ENCODE measurements around the gene C1QTNF5.

Gene C1QTNF5

DNA sequence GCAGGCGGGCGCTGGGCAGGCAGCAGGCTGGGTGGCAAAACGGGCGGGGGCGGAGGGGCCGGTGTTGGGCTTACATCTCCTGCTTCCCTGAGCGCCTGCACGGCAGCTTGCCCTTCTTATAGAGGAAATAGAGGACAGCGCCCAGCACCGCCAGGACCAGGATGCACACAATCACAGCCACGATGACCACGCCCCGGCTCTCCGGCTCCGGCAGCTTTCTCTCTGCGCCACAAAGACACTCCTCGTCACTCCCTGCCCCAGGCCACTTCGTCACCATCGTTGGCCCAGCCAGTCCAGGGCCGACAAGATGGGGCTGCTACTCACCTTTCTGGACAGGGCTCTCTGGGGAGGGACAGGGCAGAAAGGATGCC lies 30.0 kb downstream of the C1QTNF5 start:
- H3K4me3 Mint-ChIP-seq: no peak overlapping the region
- H3K27me3 Mint-ChIP-seq: peaks cover 5% of the 10 kb centered on the region
- H3K36me3 Mint-ChIP-seq (ENCODE audit: low read depth): peaks cover 16% of the 10 kb centered on the region
- H3K4me1 Mint-ChIP-seq (ENCODE audit: low read depth): peaks cover 29% of the 10 kb centered on the region
- no peak for DNase-seq
- no peaks in the 10 kb centered on the region for H3K9me3 Mint-ChIP-seq
- H3K27ac Mint-ChIP-seq: no peak overlapping the region

GRCh38 chr11:119309953-119310681 lies 30.6 kb downstream of the C1QTNF5 start:
- Mint-ChIP-seq H3K36me3 (ENCODE audit: low read depth) (peaks cover 20% of the 10 kb centered on the region), H3K27ac (peak overlapping the region; percentile 28)

DNA sequence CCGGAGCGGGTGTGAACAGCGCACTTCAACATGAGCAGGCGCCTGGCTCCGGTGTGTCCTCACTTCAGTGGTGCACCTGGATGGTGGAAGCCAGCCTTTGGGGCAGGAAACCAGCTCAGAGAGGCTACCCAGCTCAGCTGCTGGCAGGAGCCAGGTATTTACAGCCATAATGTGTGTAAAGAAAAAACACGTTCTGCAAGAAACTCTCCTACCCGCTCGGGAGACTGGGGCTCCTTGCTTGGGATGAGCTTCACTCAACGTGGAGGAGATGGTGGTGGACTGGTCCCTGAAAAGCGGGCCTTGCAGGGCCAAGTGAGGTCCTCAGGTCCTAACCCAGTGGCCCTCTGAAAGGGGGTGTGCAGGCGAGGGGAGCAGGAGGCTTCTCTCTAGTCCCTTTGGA lies 31.3 kb downstream of the C1QTNF5 start:
- peaks cover 26% of the 10 kb centered on the region for H3K36me3 Mint-ChIP-seq (ENCODE audit: low read depth)
- DNase-seq: no peak
- H3K27ac Mint-ChIP-seq: no peak overlapping the region
- no peaks in the 10 kb centered on the region for H3K27me3 Mint-ChIP-seq
- peaks cover 29% of the 10 kb centered on the region for H3K4me1 Mint-ChIP-seq (ENCODE audit: low read depth)
- no peak overlapping the region for H3K4me3 Mint-ChIP-seq
- no peaks in the 10 kb centered on the region for H3K9me3 Mint-ChIP-seq

More at GRCh38 chr11:119309953-119310681, 30.6 kb downstream of the C1QTNF5 start:
- no peak for DNase-seq
- no peak overlapping the region for H3K4me3 Mint-ChIP-seq
- no peaks in the 10 kb centered on the region for H3K27me3 Mint-ChIP-seq
- H3K4me1 Mint-ChIP-seq (ENCODE audit: low read depth): peaks cover 29% of the 10 kb centered on the region
- no peaks in the 10 kb centered on the region for H3K9me3 Mint-ChIP-seq

- Mint-ChIP-seq H3K27me3 (no peaks in the 10 kb centered on the region), H3K9me3 (no peaks in the 10 kb centered on the region), H3K36me3 (ENCODE audit: low read depth) (peaks cover 41% of the 10 kb centered on the region), H3K27ac (no peak overlapping the region), H3K4me1 (ENCODE audit: low read depth) (peaks cover 32% of the 10 kb centered on the region), H3K4me3 (no peak overlapping the region)
- no peak for DNase-seq
Observed at GRCh38 chr11:119307974-119308373, 32.7 kb downstream of the C1QTNF5 start.

GRCh38 chr11:119307219-119307618 lies 33.5 kb downstream of the C1QTNF5 start:
- DNase-seq: no peak
- Mint-ChIP-seq H3K4me3 (no peak overlapping the region), H3K27me3 (no peaks in the 10 kb centered on the region), H3K4me1 (ENCODE audit: low read depth) (peaks cover 32% of the 10 kb centered on the region), H3K36me3 (ENCODE audit: low read depth) (peaks cover 48% of the 10 kb centered on the region), H3K27ac (peak overlapping the region; percentile 91), H3K9me3 (no peaks in the 10 kb centered on the region)

DNA sequence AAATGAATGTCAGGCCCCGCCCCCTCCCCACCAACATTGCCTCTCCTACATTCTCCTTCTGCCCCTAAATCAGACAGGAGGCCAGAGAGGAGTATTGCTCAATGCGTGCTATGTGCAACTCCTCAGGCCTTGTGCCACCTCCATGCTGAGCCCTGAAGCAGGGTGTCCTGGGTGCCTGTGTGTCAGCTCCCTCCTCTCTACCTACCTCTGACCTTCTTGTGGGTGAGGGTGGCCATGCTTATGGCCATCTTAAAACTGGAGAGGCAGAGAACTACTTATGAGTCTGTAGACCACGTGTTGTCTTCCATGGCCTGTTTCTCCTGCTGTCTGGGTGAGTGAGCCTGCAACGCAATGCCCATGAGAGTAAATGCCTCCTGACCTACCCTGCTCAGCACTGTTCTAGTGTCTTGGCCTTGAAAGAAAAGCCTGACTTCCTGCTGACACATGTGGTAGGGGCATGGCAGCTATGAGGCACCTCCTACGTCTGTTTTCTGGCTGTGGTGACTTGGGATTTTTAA lies 34.3 kb downstream of the C1QTNF5 start:
- H3K27ac Mint-ChIP-seq: peak overlapping the region; percentile 91
- H3K4me1 Mint-ChIP-seq (ENCODE audit: low read depth): peaks cover 32% of the 10 kb centered on the region
- peak overlapping the region; percentile 35 for H3K4me3 Mint-ChIP-seq
- peaks cover 56% of the 10 kb centered on the region for H3K36me3 Mint-ChIP-seq (ENCODE audit: low read depth)
- peak; percentile 58 for DNase-seq
- no peaks in the 10 kb centered on the region for H3K27me3 Mint-ChIP-seq
- H3K9me3 Mint-ChIP-seq: no peaks in the 10 kb centered on the region

DNA sequence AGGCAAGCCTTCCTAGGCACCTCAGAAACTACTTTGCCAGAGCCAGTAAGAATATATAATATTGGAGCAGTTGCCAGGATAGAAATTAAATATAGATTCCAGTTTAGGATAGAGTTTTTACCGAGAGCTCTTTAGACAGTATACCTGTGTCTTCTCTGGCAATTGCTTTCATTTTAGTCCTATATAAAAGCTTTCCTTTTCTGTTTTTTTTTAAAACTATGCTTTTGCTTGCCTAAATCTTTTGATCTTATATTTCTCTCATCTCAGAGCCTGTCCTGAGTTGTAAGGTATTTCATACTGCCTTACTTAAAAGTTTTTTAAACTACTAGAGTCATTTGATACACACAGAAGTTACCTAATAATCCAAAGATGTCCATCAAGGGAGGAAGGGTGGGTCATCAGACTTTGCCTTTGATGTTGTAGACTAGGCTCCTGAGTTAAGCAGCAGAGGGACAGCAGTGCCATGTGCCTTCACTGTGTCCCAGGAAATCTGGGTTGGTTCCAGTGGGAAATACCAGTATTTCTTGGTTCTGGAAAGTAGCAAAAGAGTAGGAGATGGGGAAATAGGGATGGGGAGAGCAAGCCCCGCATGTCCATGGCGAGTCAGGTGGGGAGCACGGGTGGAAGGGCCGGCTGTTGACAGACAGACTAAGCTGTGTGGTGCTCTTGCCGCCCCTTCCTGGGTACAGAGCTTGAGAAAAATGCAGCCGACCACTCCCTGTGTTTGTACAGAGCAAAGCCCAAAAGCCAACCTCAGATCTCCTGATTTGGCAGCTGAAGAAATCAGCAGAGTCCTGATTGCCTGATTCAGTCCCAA lies 34.9 kb downstream of the C1QTNF5 start:
- no peak for DNase-seq
- no peaks in the 10 kb centered on the region for H3K9me3 Mint-ChIP-seq
- peak overlapping the region; percentile 91 for H3K27ac Mint-ChIP-seq
- H3K4me1 Mint-ChIP-seq (ENCODE audit: low read depth): peaks cover 32% of the 10 kb centered on the region
- peak overlapping the region; percentile 35 for H3K4me3 Mint-ChIP-seq
- peaks cover 63% of the 10 kb centered on the region for H3K36me3 Mint-ChIP-seq (ENCODE audit: low read depth)
- no peaks in the 10 kb centered on the region for H3K27me3 Mint-ChIP-seq

DNA sequence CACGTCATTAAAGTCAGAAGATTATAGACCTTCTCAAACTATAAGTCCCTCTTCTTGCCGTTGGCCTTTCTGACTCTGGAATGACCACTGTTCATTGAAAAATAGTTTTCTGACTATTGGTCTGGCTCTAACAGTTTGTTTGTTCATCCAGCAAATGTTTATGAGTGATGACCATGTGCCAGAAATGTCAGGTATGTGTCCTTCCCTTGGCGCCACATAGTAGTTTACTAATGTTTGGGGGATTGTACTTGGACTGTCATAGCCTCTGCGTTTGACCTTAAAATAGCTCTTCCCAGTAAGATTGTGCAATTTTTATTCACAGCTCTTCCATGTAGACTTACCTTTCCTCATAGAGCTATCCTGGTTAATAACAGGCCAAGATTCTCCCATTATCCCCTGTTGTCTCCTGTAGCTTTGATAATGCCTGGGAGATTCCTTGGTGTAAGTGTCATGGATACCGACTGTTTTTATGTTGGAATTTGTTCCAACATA lies 37.4 kb downstream of the C1QTNF5 start:
- DNase-seq: no peak
- Mint-ChIP-seq H3K4me3 (no peak overlapping the region), H3K9me3 (no peaks in the 10 kb centered on the region), H3K27me3 (no peaks in the 10 kb centered on the region), H3K4me1 (ENCODE audit: low read depth) (peaks cover 32% of the 10 kb centered on the region), H3K36me3 (ENCODE audit: low read depth) (peaks cover 81% of the 10 kb centered on the region), H3K27ac (no peak overlapping the region)

GRCh38 chr11:119300198-119300964 lies 40.3 kb downstream of the C1QTNF5 start:
- Mint-ChIP-seq H3K36me3 (ENCODE audit: low read depth) (peaks cover 98% of the 10 kb centered on the region), H3K9me3 (no peaks in the 10 kb centered on the region), H3K27ac (no peak overlapping the region), H3K27me3 (no peaks in the 10 kb centered on the region), H3K4me1 (ENCODE audit: low read depth) (peaks cover 11% of the 10 kb centered on the region), H3K4me3 (no peak overlapping the region)
- no peak for DNase-seq

DNA sequence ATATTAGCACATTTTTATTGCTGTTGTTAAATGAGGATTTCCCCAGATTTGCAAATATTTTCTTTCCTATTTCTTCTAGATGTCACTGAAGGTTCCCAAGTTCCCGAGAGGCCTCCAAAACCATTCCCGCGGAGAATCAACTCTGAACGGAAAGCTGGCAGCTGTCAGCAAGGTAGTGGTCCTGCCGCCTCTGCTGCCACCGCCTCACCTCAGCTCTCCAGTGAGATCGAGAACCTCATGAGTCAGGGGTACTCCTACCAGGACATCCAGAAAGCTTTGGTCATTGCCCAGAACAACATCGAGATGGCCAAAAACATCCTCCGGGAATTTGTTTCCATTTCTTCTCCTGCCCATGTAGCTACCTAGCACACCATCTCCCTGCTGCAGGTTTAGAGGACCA lies 41.3 kb downstream of the C1QTNF5 start:
- no peaks in the 10 kb centered on the region for H3K27me3 Mint-ChIP-seq
- H3K27ac Mint-ChIP-seq: no peak overlapping the region
- H3K9me3 Mint-ChIP-seq: no peaks in the 10 kb centered on the region
- peaks cover 96% of the 10 kb centered on the region for H3K36me3 Mint-ChIP-seq (ENCODE audit: low read depth)
- no peak for DNase-seq
- H3K4me1 Mint-ChIP-seq (ENCODE audit: low read depth): peaks cover 3% of the 10 kb centered on the region
- H3K4me3 Mint-ChIP-seq: no peak overlapping the region

- Mint-ChIP-seq H3K4me1 (ENCODE audit: low read depth) (no peaks in the 10 kb centered on the region), H3K36me3 (ENCODE audit: low read depth) (peaks cover 91% of the 10 kb centered on the region), H3K27ac (no peak overlapping the region), H3K27me3 (no peaks in the 10 kb centered on the region), H3K9me3 (no peaks in the 10 kb centered on the region), H3K4me3 (no peak overlapping the region)
- no peak for DNase-seq
Observed at GRCh38 chr11:119298726-119299125, 42.0 kb downstream of the C1QTNF5 start.

- no peaks in the 10 kb centered on the region for H3K9me3 Mint-ChIP-seq
- peaks cover 88% of the 10 kb centered on the region for H3K36me3 Mint-ChIP-seq (ENCODE audit: low read depth)
- H3K4me3 Mint-ChIP-seq: no peak overlapping the region
- no peaks in the 10 kb centered on the region for H3K27me3 Mint-ChIP-seq
- DNase-seq: no peak
- H3K4me1 Mint-ChIP-seq (ENCODE audit: low read depth): no peaks in the 10 kb centered on the region
- H3K27ac Mint-ChIP-seq: no peak overlapping the region
Observed at GRCh38 chr11:119297938-119298337, 42.7 kb downstream of the C1QTNF5 start.

DNA sequence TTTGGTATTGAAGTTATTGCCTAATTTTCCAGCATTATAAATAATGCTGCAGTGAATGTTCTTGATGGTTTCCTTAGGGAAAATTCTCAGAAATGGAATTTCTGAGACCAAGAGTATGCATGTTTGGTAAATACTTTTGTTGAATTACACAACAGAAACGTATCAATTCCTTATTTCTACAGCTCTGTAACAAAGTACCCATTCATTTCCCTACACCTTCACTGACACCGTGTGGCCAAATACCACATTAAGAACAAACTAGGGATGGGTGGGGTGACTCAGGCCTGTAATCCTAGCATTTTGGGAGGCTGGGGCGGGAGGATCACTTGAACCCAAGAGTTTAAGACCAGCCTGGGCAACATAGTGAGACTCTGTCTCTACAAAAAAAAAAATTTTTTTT lies 45.5 kb downstream of the C1QTNF5 start:
- DNase-seq: no peak
- Mint-ChIP-seq H3K4me1 (ENCODE audit: low read depth) (no peaks in the 10 kb centered on the region), H3K4me3 (no peak overlapping the region), H3K27ac (no peak overlapping the region), H3K27me3 (no peaks in the 10 kb centered on the region), H3K36me3 (ENCODE audit: low read depth) (peaks cover 77% of the 10 kb centered on the region), H3K9me3 (no peaks in the 10 kb centered on the region)

DNA sequence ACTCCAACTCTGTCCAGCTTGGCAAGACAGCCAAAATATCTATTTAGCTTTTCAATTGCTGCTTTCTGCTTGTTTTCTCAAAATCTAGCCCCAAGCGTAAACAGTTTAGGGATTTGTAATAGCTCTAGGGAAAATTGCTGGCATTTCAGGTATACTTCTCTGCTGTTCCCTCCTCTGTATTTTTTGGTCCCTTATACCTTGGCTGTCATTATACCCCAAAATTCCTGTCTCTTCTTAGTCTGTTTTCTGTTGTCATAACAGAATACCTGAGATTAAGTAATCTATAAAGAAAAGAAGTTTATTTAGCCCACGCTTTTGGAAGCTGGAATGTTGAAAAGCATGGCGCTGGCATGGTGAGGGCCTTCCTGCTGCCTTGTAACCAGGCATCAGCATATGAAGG lies 47.2 kb downstream of the C1QTNF5 start:
- no peaks in the 10 kb centered on the region for H3K27me3 Mint-ChIP-seq
- no peaks in the 10 kb centered on the region for H3K9me3 Mint-ChIP-seq
- H3K4me1 Mint-ChIP-seq (ENCODE audit: low read depth): no peaks in the 10 kb centered on the region
- H3K4me3 Mint-ChIP-seq: no peak overlapping the region
- H3K27ac Mint-ChIP-seq: no peak overlapping the region
- peaks cover 70% of the 10 kb centered on the region for H3K36me3 Mint-ChIP-seq (ENCODE audit: low read depth)
- no peak for DNase-seq

Measured in activated T-cell treated with anti-CD3 and anti-CD28 coated beads, Interleukin-2, amount 50 U/mL, for 24 hours (primary cell).